OCI-LY3 (cell line): ENCODE measurements around the gene RPN1.
A peak's percentile ranks its signal among the peaks of the same experiment; 100 is the strongest.
"Not testable (repeated sequence)": the region's sequence is repeated elsewhere in the genome, so short reads cannot be mapped to it uniquely, and the experiment has no call there.

ENCODE experiments used
- H2AFZ ChIP-seq: fragments of 200-600, 300-600 bp; shearing (Covaris generic); 2 replicates; pipeline ENCODE4 v1.6.0; 2014; ENCODE audit warnings: antibody characterized with exemption, low read depth, low read length
- H3K27ac ChIP-seq: fragments of 200-600, 300-600 bp; sonication (generic); 2 replicates; pipeline ENCODE4 v1.5.1; 2014; ENCODE audit warnings: mild to moderate bottlenecking, low read length, moderate library complexity, mixed read lengths
- H3K27me3 ChIP-seq: fragments of 200-600, 300-600 bp; sonication (generic); 2 replicates; pipeline ENCODE4 v1.6.1; 2014; ENCODE audit warnings: low read depth, low read length, mixed read lengths
- H3K36me3 ChIP-seq: fragments of 200-600, 300-600 bp; sonication (generic); replicated peaks from 2 replicates; pipeline ENCODE3; 2014; ENCODE audit warnings: low read depth, low read length, mixed read lengths
- H3K4me1 ChIP-seq: fragments of 300-600, 200-600 bp; sonication (generic); 2 replicates; pipeline ENCODE4 v1.6.1; 2014; ENCODE audit warnings: low read length, mixed read lengths
- H3K4me2 ChIP-seq: fragments of 200-600, 300-600 bp; sonication (generic); 2 replicates; pipeline ENCODE4 v1.6.1; 2014; ENCODE audit warnings: low read length, mixed read lengths
- H3K4me3 ChIP-seq: fragments of 300-600, 200-600 bp; sonication (generic); 2 replicates; pipeline ENCODE4 v1.5.1; 2014; ENCODE audit warnings: antibody characterized with exemption, mild to moderate bottlenecking, low read length, moderate library complexity
- H3K79me2 ChIP-seq: fragments of 300-600, 200-600 bp; shearing (Covaris generic); 2 replicates; pipeline ENCODE4 v1.6.1; 2014; ENCODE audit warnings: mild to moderate bottlenecking, low read length, mixed read lengths
- H3K9ac ChIP-seq: fragments of 300-600, 200-600 bp; shearing (Covaris generic); 2 replicates; pipeline ENCODE4 v1.6.0; 2014; ENCODE audit warnings: mild to moderate bottlenecking, low read length, moderate library complexity
- H3K9me3 ChIP-seq: fragments of 200-600, 300-600 bp; shearing (Covaris generic); 2 replicates; pipeline ENCODE4 v1.6.1; 2014; ENCODE audit warnings: low read length, mixed read lengths; ENCODE audit not compliant: insufficient read depth
- H4K20me1 ChIP-seq: fragments of 200-600, 300-600 bp; sonication (generic); 2 replicates; pipeline ENCODE4 v1.6.1; 2016; ENCODE audit warnings: low read length, mixed read lengths; ENCODE audit not compliant: insufficient read depth
- CTCF ChIP-seq: fragments of 200-600, 300-600 bp; sonication (generic); IDR thresholded peaks from 2 replicates; pipeline ENCODE4 v1.5.1; 2014; ENCODE audit warnings: antibody characterized with exemption, low read length, low read depth
- EZH2phosphoT487 ChIP-seq: fragments of 200-600 bp; shearing (Covaris generic); IDR thresholded peaks from 2 replicates; pipeline ENCODE4 v1.6.1; 2018; ENCODE audit warnings: antibody characterized with exemption, mixed run types, low read depth

Gene RPN1

GRCh38 chr3:128655531-128655930, 4.9 kb upstream of the RPN1 start:
- Histone ChIP-seq H2AFZ (no peak overlapping the region), H4K20me1 (no peaks in the 10 kb centered on the region), H3K27ac (no peak overlapping the region), H3K4me1 (0 out of 2 replicates have a peak, but pooled peaks cover 3% of the 10 kb centered on the region), H3K4me2 (no peak overlapping the region), H3K9me3 (no peaks in the 10 kb centered on the region), H3K4me3 (no peak overlapping the region), H3K79me2 (peaks cover 2% of the 10 kb centered on the region), H3K27me3 (no peaks in the 10 kb centered on the region), H3K9ac (no peak overlapping the region), H3K36me3 (no peaks in the 10 kb centered on the region)
- TF ChIP-seq EZH2phosphoT487 (no peak), CTCF (no peak)

DNA sequence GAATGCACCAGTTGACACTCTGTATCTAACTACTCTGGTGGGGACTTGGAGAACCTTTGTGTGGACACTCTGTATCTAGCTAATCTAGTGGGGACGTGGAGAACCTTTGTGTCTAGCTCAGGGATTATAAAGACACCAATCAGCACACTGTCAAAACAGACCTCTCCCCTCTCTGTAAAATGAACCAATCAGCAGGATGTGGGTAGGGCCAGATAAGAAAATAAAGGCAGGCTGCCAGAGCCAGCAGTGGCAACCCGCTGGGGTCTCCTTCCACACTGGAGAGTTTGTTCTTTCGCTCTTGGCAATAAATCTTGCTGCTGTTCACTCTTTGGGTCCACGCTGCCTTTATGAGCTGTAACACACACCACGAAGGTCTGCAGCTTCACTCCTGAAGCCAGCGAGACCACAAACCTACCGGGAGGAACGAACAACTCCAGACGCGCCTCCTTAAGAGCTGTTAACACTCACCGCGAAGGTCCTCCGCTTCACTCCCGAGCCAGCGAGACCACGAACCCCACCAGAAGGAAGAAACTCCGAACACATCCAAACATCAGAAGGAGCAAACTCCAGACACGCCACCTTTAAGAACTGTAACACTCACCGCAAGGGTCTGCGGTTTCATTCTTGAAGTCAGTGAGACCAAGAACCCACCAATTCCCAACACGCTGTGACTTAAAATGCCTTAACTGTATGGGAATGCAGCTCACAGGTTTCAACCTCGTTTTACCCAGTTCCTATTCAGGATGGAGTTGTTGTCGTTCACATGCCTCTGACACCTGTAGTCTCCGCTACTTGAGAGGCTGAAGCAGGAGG, 3.6 kb upstream of the RPN1 start:
- not testable (repeated sequence) for H3K4me2 ChIP-seq, H3K9ac ChIP-seq, H2AFZ ChIP-seq

GRCh38 chr3:128653383-128653992, 2.9 kb upstream of the RPN1 start:
- peaks cover 12% of the 10 kb centered on the region for H3K4me1 ChIP-seq
- not testable (repeated sequence) for H3K36me3 ChIP-seq, H2AFZ ChIP-seq, H3K4me3 ChIP-seq, H3K9me3 ChIP-seq, H3K9ac ChIP-seq, H3K27me3 ChIP-seq, H3K4me2 ChIP-seq, H3K27ac ChIP-seq
- peaks cover 22% of the 10 kb centered on the region for H3K79me2 ChIP-seq
- H4K20me1 ChIP-seq, result peaks cover 15% of the 10 kb centered on the region

More for the DNA sequence above, 3.6 kb upstream of the RPN1 start:
- not testable (repeated sequence) for H3K36me3 ChIP-seq, H4K20me1 ChIP-seq, H3K27ac ChIP-seq, H3K4me1 ChIP-seq, H3K9me3 ChIP-seq, H3K4me3 ChIP-seq, H3K27me3 ChIP-seq
- peaks cover 15% of the 10 kb centered on the region for H3K79me2 ChIP-seq

DNA sequence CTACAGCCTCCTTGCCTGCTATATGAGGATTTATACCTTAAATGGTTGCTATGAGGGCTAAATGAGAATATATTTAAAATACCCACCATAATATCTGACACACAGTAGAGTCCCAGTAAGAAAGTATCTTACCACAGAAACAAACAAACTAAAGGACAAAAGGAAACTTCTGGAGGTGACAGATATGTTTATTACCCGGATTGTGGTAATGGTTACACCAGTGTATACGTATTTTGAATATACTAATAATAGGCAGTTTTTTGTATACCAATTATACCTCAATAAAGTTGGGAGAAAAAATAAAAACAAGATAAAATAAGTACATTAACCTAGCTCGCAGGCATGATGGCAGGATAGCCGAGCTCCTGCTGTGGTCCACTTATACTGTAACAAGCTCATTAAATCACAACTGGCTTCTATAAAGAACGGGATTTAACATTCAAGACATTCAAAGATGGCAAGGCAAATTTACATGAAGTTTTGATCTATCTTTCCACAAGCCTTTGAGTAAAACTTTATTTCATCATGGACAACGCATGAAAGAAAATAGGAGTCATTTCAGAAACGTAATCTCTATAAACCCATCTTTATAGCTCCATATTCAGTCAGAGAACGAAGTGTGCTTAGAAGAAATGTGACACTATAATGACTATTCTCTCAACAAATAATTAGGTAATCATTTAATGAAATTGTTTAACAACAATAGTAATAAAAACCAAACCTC, 1.5 kb downstream of the RPN1 start:
- peak overlapping the region; percentile 95 for H3K9ac ChIP-seq
- H3K27me3 ChIP-seq, result no peaks in the 10 kb centered on the region
- H3K4me3 ChIP-seq, result peak overlapping the region; percentile 99
- H3K79me2 ChIP-seq, result peaks cover 66% of the 10 kb centered on the region
- TF ChIP-seq CTCF, result no peak
- H3K9me3 ChIP-seq, result no peaks in the 10 kb centered on the region
- H3K36me3 ChIP-seq, result peaks cover 18% of the 10 kb centered on the region
- peak overlapping the region; percentile 78; the same call in 1 of the 2 replicates for H3K27ac ChIP-seq
- H3K4me1 ChIP-seq, result peaks cover 12% of the 10 kb centered on the region
- H2AFZ ChIP-seq, result no peak overlapping the region
- peaks cover 47% of the 10 kb centered on the region for H4K20me1 ChIP-seq
- H3K4me2 ChIP-seq, result peak overlapping the region; percentile 93

GRCh38 chr3:128648402-128648801, 2.2 kb downstream of the RPN1 start:
- peak overlapping the region; percentile 93 for H3K4me2 ChIP-seq
- H3K9me3 ChIP-seq, result no peaks in the 10 kb centered on the region
- H3K4me3 ChIP-seq, result peak overlapping the region; percentile 99
- peaks cover 12% of the 10 kb centered on the region for H3K4me1 ChIP-seq
- H3K79me2 ChIP-seq, result peaks cover 73% of the 10 kb centered on the region
- no peak overlapping the region for H2AFZ ChIP-seq
- TF ChIP-seq EZH2phosphoT487 (no peak), CTCF (no peak)
- no peak overlapping the region for H3K9ac ChIP-seq
- H4K20me1 ChIP-seq, result peaks cover 51% of the 10 kb centered on the region
- H3K27ac ChIP-seq, result no peak overlapping the region
- H3K27me3 ChIP-seq, result no peaks in the 10 kb centered on the region
- H3K36me3 ChIP-seq, result peaks cover 21% of the 10 kb centered on the region
